GM18909 (cell line): ENCODE results near the gene CLEC16A.
"Not testable (repeated sequence)": the region's sequence is repeated elsewhere in the genome, so short reads cannot be mapped to it uniquely, and the experiment has no call there.

Experiments used
- ATAC-seq: cut with Tn5 transposase; IDR thresholded peaks from one replicate; pipeline ENCODE4 v1.9.1; 2021; ENCODE audit warnings: mild to moderate bottlenecking; ENCODE audit not compliant: unreplicated experiment, poor library complexity

Gene CLEC16A

GRCh38 chr16:10923146-10923649 is 21.2 kb upstream of the CLEC16A start:
- ATAC-seq: no peak

- no peak for ATAC-seq
These were observed 20.6 kb upstream of the CLEC16A start for GRCh38 chr16:10923650-10924214.

- not testable (repeated sequence) for ATAC-seq
These were observed 19.1 kb upstream of the CLEC16A start for GRCh38 chr16:10925285-10925684.

- no peak for ATAC-seq
These were observed 18.3 kb upstream of the CLEC16A start for GRCh38 chr16:10926094-10926493.

DNA sequence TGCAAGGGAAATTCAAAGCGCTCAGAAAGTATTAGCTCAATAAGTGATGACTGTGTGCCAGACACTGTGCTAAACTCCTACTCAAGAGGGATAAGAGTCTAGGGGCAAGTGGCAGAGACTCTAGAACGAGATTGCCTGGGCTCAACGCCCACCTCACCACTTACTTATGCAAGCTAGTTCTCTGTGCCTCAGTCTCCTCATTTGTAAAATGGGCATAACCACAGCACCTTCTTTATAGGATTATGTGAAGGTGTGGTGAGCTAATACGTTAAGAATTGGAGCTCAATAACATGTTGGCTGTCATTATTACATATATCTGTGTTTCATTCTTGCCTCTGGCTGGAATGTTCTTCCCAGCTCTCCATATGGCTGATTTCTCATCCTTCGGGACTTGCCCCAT is 17.5 kb upstream of the CLEC16A start:
- no peak for ATAC-seq

DNA sequence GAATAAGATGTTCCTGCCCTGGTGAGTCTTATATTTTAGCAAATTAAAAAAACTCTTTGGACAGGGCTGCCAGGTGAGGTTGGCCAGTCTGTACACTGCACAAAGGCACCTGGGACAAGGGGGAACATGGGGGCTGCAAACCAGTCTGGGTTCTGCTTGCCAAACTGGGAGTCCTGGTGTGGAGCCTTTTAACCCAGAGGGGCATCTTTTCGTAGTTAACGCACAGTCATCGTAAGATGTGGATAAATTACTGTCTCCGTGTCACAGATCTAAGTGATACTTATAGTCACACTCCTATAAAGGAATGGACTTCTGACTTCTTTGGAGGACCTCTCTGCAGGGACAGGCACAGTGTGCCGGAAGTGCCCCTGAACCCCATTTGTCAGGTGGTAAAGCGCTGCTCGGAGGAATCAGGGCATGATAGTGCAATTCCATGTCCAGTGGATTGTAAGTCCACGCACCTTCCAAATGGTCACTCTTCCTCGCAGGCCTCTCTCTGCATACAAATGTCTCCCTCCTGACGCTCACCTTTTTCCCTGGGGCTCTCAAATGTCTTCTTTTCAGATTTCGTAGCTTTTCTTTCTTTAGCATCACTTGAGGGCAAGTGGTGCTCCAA is 16.8 kb upstream of the CLEC16A start:
- ATAC-seq: no peak

- not testable (repeated sequence) for ATAC-seq
These were observed 15.3 kb upstream of the CLEC16A start for GRCh38 chr16:10929097-10929496.

DNA sequence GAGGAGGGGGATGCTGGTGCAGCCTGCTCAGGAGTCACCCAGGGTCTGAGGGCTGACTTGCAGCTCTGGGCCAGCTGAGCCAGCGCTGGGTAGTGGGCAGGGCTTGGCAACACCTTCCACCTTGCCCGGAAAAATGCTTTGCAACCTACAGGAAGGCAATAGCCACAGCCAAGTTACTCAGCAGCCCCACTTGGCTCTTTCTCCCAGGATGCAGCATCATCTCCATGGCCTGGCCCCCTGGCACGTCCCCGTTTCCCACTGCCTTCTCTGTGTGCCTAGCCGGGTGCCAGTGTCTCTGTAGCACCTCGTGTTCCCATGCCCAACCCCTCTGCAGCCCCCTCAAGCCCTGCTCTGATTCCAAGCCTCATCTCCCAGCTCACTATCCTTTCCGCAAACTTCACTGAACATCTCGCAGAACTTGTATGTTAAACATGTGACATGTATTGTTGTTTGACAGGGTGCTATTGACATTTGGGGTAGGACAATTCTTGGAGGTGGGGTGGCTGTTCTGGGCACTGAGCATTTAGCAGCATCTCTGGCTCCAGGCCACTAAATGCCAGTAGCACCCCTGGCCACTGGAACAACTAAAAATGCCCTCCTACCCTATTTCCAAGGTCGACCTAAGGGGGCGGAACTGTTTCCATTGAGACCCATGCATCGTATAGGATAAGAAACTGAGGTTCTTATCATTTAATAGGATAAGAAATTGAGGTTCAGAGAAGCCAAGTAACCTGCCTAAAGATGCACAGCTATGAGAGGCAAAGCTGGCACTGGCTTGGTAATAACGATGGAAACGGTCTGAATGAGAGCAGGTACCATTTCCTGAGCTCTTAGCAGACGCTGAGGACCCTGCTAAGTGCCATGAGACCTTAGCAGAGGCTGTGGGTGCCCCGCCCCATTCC is 14.3 kb upstream of the CLEC16A start:
- no peak for ATAC-seq

DNA sequence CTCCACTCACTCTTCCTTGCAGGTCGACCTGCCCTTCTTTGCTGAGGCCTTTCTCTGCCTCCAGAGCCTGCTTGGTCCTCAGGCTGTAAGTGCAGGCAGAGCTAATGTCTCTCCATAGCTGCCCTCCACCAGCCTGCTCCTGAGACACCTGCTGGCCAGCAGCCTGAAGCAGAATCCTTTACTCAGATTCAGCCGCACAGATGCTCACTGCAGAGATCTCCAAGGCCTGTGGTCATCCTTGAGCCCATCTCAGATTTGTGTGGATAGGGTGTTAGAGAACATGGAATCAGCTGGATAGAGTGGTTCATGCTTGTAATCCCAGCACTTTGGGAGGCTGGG is 13.6 kb upstream of the CLEC16A start:
- ATAC-seq: no peak

- ATAC-seq: no peak
These were observed 13.2 kb upstream of the CLEC16A start for GRCh38 chr16:10931134-10931533.

DNA sequence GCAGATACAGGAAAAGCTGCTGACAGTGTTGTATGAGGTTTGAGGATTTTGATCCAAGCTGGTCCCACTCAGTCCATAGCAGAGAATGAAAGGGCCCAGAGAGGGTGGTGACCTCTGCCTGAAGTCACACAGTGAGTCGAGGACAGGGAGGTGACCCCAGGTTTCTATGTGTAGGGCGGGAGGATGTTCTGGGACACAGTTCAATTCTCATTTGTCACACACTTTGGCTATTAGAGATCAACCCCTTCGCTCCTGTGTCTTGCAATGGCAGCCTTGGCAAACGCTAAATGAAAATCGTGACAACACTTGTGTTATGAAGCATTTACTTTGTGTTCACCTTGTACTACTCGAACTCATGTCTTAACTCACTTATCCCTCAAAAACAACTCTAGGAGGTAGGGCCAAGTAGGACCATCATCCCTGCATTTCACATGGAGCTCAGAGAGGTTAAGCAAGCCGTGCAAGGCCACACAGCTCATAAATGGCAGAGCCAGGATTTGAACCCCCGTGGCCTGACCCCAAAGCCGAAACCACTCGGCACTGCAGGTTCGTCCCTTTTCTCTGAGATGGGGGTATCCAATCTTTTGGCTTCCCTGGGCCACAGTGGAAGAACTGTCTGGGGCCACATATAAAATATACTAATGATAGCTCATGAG is 12.3 kb upstream of the CLEC16A start:
- no peak for ATAC-seq

- ATAC-seq: no peak
These were observed 11.2 kb upstream of the CLEC16A start for GRCh38 chr16:10932959-10933710.

GRCh38 chr16:10933865-10934264 is 10.5 kb upstream of the CLEC16A start:
- ATAC-seq: no peak

- ATAC-seq: no peak
These were observed 9.8 kb upstream of the CLEC16A start for GRCh38 chr16:10934325-10935107.

- no peak for ATAC-seq
These were observed 9.0 kb upstream of the CLEC16A start for GRCh38 chr16:10935226-10935915.

DNA sequence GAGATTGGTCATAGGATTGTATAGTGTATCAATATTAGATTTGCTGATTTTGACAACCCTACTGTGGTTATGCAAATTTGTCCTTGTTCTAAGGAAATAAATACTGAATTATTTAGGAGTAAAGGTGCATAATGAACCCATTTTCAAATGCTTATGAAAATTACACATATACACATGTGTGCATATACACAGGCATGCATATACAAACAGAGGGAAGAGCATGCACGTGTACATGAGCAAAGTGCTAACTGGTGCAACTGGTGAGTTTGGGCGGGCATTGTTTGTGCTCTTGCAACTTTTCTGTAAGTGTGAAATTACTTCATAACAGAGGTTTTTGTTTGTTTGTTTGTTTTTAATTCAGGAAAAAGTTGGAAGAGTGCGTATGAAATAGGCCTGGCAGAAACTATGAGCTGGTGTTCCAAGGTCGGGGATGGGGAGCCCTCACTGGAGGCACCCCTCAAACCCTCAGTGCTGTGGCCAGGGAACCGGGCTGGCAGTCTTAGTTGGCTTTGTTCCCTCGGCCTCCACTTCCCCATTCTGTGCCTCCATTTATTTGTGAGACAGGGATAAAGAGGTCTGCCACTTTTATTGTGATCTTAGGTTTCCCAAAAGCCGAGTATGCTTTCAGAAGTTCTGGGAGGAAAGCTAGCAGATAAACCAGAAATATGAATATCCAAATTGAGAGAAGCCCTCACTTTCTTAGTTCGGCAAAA is 7.9 kb upstream of the CLEC16A start:
- no peak for ATAC-seq

DNA sequence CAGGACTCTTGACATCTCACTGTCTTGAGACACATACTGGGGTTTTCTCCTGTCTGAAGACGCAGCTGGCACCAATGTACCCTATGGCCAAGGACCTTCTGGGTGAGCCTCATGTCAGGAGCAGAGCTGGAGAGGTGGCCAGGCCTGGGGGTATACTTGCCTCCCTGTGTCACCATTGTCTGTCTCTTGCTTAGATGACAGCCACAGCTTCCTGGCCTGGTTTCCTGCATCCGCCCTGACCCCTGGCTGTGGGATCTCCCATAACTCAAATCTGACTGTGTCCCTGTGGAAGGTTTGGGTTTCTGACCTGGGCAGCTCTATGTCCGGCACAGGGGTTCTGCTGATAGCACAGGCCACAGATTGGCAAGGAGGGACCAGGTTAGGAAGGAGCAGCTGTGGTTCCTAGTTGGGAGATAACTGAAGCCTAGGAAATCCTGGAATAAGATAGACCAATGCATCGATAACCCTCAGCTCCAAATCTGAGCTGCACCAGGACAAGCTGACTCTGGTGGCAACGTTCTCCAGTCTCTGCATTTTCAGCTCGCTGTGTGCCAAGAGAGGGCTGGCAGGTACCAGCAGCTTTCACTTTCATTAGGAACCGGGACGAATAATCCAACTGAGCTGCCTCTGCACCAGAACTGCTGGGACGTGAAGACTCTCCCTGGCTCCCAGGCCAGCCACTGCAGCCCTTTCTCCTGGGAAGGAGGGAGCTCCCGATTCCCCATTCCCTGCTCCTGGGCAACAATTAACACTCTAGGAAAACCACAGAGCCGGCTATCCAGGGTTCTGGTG is 7.1 kb upstream of the CLEC16A start:
- ATAC-seq: no peak
